Measurements from ENCODE around the gene CD300H.

DNA sequence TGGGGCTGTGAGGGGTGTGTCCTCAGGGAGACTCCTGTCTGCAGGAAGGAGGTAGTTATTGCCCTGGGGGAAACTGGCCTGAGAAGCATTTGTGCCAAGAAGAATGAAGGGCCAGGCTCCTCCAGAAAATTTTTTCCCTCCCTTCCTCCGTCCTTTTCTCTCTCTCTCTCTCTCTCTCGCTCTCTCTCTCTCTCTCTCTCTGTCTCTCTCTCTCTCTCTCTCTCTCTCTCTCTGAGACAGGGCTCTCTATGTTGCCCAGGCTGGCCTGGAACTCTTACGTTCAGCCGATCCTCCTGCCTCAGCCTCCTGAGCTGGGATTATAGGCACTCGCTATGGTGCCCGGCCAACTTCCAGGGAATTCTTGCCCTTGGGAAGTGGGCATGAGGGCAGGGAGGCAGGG, 44.7 kb upstream of the CD300H start:
- TF ChIP-seq, protein P1, sequence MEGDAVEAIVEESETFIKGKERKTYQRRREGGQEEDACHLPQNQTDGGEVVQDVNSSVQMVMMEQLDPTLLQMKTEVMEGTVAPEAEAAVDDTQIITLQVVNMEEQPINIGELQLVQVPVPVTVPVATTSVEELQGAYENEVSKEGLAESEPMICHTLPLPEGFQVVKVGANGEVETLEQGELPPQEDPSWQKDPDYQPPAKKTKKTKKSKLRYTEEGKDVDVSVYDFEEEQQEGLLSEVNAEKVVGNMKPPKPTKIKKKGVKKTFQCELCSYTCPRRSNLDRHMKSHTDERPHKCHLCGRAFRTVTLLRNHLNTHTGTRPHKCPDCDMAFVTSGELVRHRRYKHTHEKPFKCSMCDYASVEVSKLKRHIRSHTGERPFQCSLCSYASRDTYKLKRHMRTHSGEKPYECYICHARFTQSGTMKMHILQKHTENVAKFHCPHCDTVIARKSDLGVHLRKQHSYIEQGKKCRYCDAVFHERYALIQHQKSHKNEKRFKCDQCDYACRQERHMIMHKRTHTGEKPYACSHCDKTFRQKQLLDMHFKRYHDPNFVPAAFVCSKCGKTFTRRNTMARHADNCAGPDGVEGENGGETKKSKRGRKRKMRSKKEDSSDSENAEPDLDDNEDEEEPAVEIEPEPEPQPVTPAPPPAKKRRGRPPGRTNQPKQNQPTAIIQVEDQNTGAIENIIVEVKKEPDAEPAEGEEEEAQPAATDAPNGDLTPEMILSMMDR (IDR thresholded peaks at IDR 0.05), result no peak
- TF ChIP-seq POLR2A (IDR thresholded peaks at IDR 0.05), result no peak
